Measurements from ENCODE around the gene FAM47E. TPM values are rescaled to one million over a fixed set of nuclear protein-coding genes. Genes with fewer than 3 reads are reported as not detected.

The FAM47E gene
- total RNA-seq, 2 experiments from 2014 or later, result 0.34 to 0.74 TPM

GRCh38 chr4:76293772-76294171 is 42.3 kb downstream of the FAM47E start:
- DNase-seq (no peak), ATAC-seq (ENCODE audit: poor library complexity) (no peak)
- no peak overlapping the region for H3K4me3 ChIP-seq (ENCODE audit: low read length)
- peaks cover 0 to 11% of the 10 kb centered on the region in 2 experiments for H3K9me3 ChIP-seq (ENCODE audit: control insufficient read depth in 1 of 2, insufficient read depth in 1 of 2, low read length in 2 of 2)
- TF ChIP-seq CTCF (IDR thresholded peaks at IDR 0.05), result no peak
- peaks cover 20% of the 10 kb centered on the region for H3K27me3 Mint-ChIP-seq
- ChIA-PET CTCF (no interaction called here), POLR2A (no interaction called here)
- H3K36me3 ChIP-seq (ENCODE audit: insufficient read depth, low read length), result no peaks in the 10 kb centered on the region
- H3K4me3 Mint-ChIP-seq, result no peak overlapping the region
- no peak overlapping the region for H3K27ac Mint-ChIP-seq
- H3K4me1 ChIP-seq (ENCODE audit: insufficient read depth, low read length), result no peaks in the 10 kb centered on the region
- H3K4me1 Mint-ChIP-seq (ENCODE audit: low read depth), result no peaks in the 10 kb centered on the region
- no peak overlapping the region for H3K27ac ChIP-seq (ENCODE audit: low read depth in 1 of 2, low read length in 2 of 2)
- peaks cover 20% of the 10 kb centered on the region for H3K9me3 Mint-ChIP-seq
- intact Hi-C loops (cut with DNase I, micrococcal nuclease), result no loop called here
- no peaks in the 10 kb centered on the region for H3K27me3 ChIP-seq (ENCODE audit: control insufficient read depth in 1 of 2, insufficient read depth in 2 of 2, low read length in 2 of 2)
- no peaks in the 10 kb centered on the region for H3K36me3 Mint-ChIP-seq (ENCODE audit: low read depth)

- no peaks in the 10 kb centered on the region for H3K36me3 Mint-ChIP-seq (ENCODE audit: low read depth)
- H3K4me1 Mint-ChIP-seq (ENCODE audit: low read depth), result no peaks in the 10 kb centered on the region
- TF ChIP-seq CTCF (IDR thresholded peaks at IDR 0.05), result no peak
- H3K27me3 ChIP-seq (ENCODE audit: control insufficient read depth in 1 of 2, insufficient read depth in 2 of 2, low read length in 2 of 2), result no peaks in the 10 kb centered on the region
- H3K27ac Mint-ChIP-seq, result no peak overlapping the region
- ChIA-PET CTCF (no interaction called here), POLR2A (no interaction called here)
- ATAC-seq (ENCODE audit: poor library complexity) (no peak), DNase-seq (no peak)
- intact Hi-C loops (cut with DNase I, micrococcal nuclease), result no loop called here
- H3K27me3 Mint-ChIP-seq, result peaks cover 14% of the 10 kb centered on the region
- no peak overlapping the region for H3K4me3 ChIP-seq (ENCODE audit: low read length)
- no peaks in the 10 kb centered on the region for H3K4me1 ChIP-seq (ENCODE audit: insufficient read depth, low read length)
- H3K9me3 ChIP-seq (ENCODE audit: control insufficient read depth in 1 of 2, insufficient read depth in 1 of 2, low read length in 2 of 2), result peaks cover 0 to 11% of the 10 kb centered on the region in 2 experiments
- H3K36me3 ChIP-seq (ENCODE audit: insufficient read depth, low read length), result no peaks in the 10 kb centered on the region
- H3K27ac ChIP-seq (ENCODE audit: low read depth in 1 of 2, low read length in 2 of 2), result no peak overlapping the region
- no peak overlapping the region for H3K4me3 Mint-ChIP-seq
- H3K9me3 Mint-ChIP-seq, result peaks cover 20% of the 10 kb centered on the region
These were observed 44.8 kb downstream of the FAM47E start for GRCh38 chr4:76296286-76296820.

GRCh38 chr4:76298227-76298626 is 46.7 kb downstream of the FAM47E start:
- TF ChIP-seq CTCF (IDR thresholded peaks at IDR 0.05), result no peak
- intact Hi-C loops (cut with DNase I, micrococcal nuclease), result no loop called here
- Histone ChIP-seq H3K27me3 (ENCODE audit: control insufficient read depth in 1 of 2, insufficient read depth in 2 of 2, low read length in 2 of 2) (no peaks in the 10 kb centered on the region), H3K4me3 (ENCODE audit: low read length) (no peak overlapping the region), H3K4me1 (ENCODE audit: insufficient read depth, low read length) (no peaks in the 10 kb centered on the region), H3K27ac (ENCODE audit: low read depth in 1 of 2, low read length in 2 of 2) (no peak overlapping the region), H3K9me3 (ENCODE audit: control insufficient read depth in 1 of 2, insufficient read depth in 1 of 2, low read length in 2 of 2) (peaks cover 0 to 11% of the 10 kb centered on the region in 2 experiments), H3K36me3 (ENCODE audit: insufficient read depth, low read length) (no peaks in the 10 kb centered on the region)
- no peak overlapping the region for H3K4me3 Mint-ChIP-seq
- H3K36me3 Mint-ChIP-seq (ENCODE audit: low read depth), result no peaks in the 10 kb centered on the region
- no peak for DNase-seq
- H3K27ac Mint-ChIP-seq, result no peak overlapping the region
- CTCF ChIA-PET, result no interaction called here
- no peak for ATAC-seq (ENCODE audit: poor library complexity)
- H3K27me3 Mint-ChIP-seq, result peaks cover 11% of the 10 kb centered on the region
- POLR2A ChIA-PET, result no interaction called here
- H3K9me3 Mint-ChIP-seq, result peaks cover 20% of the 10 kb centered on the region
- no peaks in the 10 kb centered on the region for H3K4me1 Mint-ChIP-seq (ENCODE audit: low read depth)

Data from CD4-positive, alpha-beta T cell (primary cell).